Sigmoid colon (tissue), 4 donors: ENCODE measurements around the gene IHH.

Source experiments
- EP300 ChIP-seq, 4 donors: sonication (generic); formaldehyde crosslinking; IDR thresholded peaks; one replicate each; pipeline ENCODE4 v1.6.1; 2017; ENCODE audit warnings: antibody characterized with exemption in 4 of 4
- POLR2A ChIP-seq, 2 donors: fragments of 450-650 bp; IDR thresholded peaks; one replicate each; pipeline ENCODE4 v1.6.1; 2016; ENCODE audit warnings: antibody characterized with exemption in 2 of 2, mild to moderate bottlenecking in 2 of 2, moderate library complexity in 2 of 2
- POLR2AphosphoS5 ChIP-seq, 4 donors: sonication (generic); formaldehyde crosslinking; IDR thresholded peaks; one replicate each; pipeline ENCODE4 v1.6.1; 2017; ENCODE audit warnings: antibody characterized with exemption in 4 of 4
- TF ChIP-seq, protein P1 (sequence below), 4 experiments: fragments of 450-650 bp in 3 of 4; fragments of 200-600 bp in 1 of 4; IDR thresholded peaks; one replicate each; pipeline ENCODE4 v1.5.1; 2016 to 2019; ENCODE audit warnings: antibody characterized with exemption in 4 of 4, mild to moderate bottlenecking in 3 of 4, moderate library complexity in 2 of 4

DNA sequence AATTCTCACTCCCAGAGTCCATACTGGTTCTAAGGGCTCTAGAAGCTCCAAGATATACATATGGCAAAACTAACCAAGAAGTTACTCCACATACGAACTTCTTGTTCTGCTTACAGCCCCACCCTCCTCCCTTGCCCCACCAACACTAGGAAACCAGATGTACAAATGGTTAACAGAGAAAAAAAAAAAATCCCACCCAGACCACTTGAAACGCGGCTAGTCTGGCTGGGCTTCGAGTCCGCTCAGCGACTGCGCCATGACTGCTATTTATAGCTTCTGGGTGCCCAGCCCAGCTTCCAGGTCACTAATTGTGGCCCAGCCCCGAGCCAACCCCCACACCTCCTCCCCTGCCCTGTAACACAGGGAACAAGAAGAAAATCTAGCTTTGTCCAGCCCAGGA lies 47.0 kb upstream of the IHH start:
- TF ChIP-seq, protein P1, sequence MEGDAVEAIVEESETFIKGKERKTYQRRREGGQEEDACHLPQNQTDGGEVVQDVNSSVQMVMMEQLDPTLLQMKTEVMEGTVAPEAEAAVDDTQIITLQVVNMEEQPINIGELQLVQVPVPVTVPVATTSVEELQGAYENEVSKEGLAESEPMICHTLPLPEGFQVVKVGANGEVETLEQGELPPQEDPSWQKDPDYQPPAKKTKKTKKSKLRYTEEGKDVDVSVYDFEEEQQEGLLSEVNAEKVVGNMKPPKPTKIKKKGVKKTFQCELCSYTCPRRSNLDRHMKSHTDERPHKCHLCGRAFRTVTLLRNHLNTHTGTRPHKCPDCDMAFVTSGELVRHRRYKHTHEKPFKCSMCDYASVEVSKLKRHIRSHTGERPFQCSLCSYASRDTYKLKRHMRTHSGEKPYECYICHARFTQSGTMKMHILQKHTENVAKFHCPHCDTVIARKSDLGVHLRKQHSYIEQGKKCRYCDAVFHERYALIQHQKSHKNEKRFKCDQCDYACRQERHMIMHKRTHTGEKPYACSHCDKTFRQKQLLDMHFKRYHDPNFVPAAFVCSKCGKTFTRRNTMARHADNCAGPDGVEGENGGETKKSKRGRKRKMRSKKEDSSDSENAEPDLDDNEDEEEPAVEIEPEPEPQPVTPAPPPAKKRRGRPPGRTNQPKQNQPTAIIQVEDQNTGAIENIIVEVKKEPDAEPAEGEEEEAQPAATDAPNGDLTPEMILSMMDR (IDR thresholded peaks at IDR 0.05) = no peak
- TF ChIP-seq POLR2A (IDR thresholded peaks at IDR 0.05) = no peak
- no peak for TF ChIP-seq POLR2AphosphoS5 (IDR thresholded peaks at IDR 0.05)
- TF ChIP-seq EP300 (IDR thresholded peaks at IDR 0.05) = no peak
